ENCODE measurements around the gene TAF9B.
"Not testable (repeated sequence)": the region's sequence is repeated elsewhere in the genome, so short reads cannot be mapped to it uniquely, and the experiment has no call there.

TAF9B gene

GRCh38 chrX:78139160-78140123, at the start of gene TAF9B:
TSS of gene TAF9B (minus strand) at chrX:78139650. CDS start at chrX:78139611, 39 bp downstream.
- peak; percentile 1 to 85 (median 66) for DNase-seq

- no peak for DNase-seq
These were observed 43.4 kb upstream of the TAF9B start for GRCh38 chrX:78182881-78183280.

GRCh38 chrX:78181307-78181706, 41.9 kb upstream of the TAF9B start:
- DNase-seq = no peak

- no peak for DNase-seq
These were observed 28.6 kb upstream of the TAF9B start for GRCh38 chrX:78168065-78168464.

- DNase-seq = no peak
These were observed 26.0 kb upstream of the TAF9B start for GRCh38 chrX:78165425-78165824.

GRCh38 chrX:78163175-78163574, 23.7 kb upstream of the TAF9B start:
- not testable (repeated sequence) for DNase-seq

- DNase-seq = not testable (repeated sequence)
These were observed 21.3 kb upstream of the TAF9B start for GRCh38 chrX:78160711-78161110.

GRCh38 chrX:78157846-78158245, 18.4 kb upstream of the TAF9B start:
- DNase-seq = not testable (repeated sequence)

- not testable (repeated sequence) for DNase-seq
These were observed 17.9 kb upstream of the TAF9B start for GRCh38 chrX:78157373-78157772.

- DNase-seq = not testable (repeated sequence)
These were observed 7.6 kb upstream of the TAF9B start for GRCh38 chrX:78147002-78147540.

GRCh38 chrX:78140206-78140605, 756 bp upstream of the TAF9B start:
- DNase-seq = no peak

- no peak for DNase-seq
These were observed 6.1 kb downstream of the TAF9B start for GRCh38 chrX:78133238-78133960.

GRCh38 chrX:78131117-78131516, 8.3 kb downstream of the TAF9B start:
- DNase-seq = no peak

- DNase-seq = no peak
These were observed 9.1 kb downstream of the TAF9B start for GRCh38 chrX:78130396-78130795.

- DNase-seq = no peak
These were observed 9.7 kb downstream of the TAF9B start for GRCh38 chrX:78129714-78130113.

GRCh38 chrX:78125781-78126180, 13.7 kb downstream of the TAF9B start:
- DNase-seq = not testable (repeated sequence)

GRCh38 chrX:78125148-78125547, 14.3 kb downstream of the TAF9B start:
- no peak for DNase-seq

- no peak for DNase-seq
These were observed 15.1 kb downstream of the TAF9B start for GRCh38 chrX:78124307-78124706.

GRCh38 chrX:78123190-78123589, 16.3 kb downstream of the TAF9B start:
- DNase-seq = no peak

- no peak for DNase-seq
These were observed 19.8 kb downstream of the TAF9B start for GRCh38 chrX:78119521-78120227.

GRCh38 chrX:78118628-78119027, 20.8 kb downstream of the TAF9B start:
- no peak for DNase-seq
